Upper lobe of left lung (tissue), 6 donors: ENCODE data around the gene HPS3. TPM values are rescaled to one million over a fixed set of nuclear protein-coding genes. Genes with fewer than 3 reads are reported as not detected.
"Not testable (repeated sequence)": the region's sequence is repeated elsewhere in the genome, so short reads cannot be mapped to it uniquely, and the experiment has no call there.

Experiments
- ATAC-seq, 2 donors: fragments of 200-7000 bp; cut with Tn5 transposase; one replicate each; pipeline ENCODE4 v1.9.1; 2022; ENCODE audit warnings: mild to moderate bottlenecking in 2 of 2, moderate library complexity in 2 of 2; ENCODE audit not compliant: low FRiP score in 2 of 2
- DNase-seq, 2 donors: peaks; one replicate each; pipeline ENCODE4 v3.0.0-alpha.2; 2019 to 2020
- H3K27ac ChIP-seq, 4 donors: fragments of 200-600 bp; sonication (generic); one replicate each; pipeline ENCODE4 v1.5.1; 2016 to 2019
- H3K27me3 ChIP-seq, 4 donors: fragments of 200-600 bp; sonication (generic); one replicate each; pipeline ENCODE4 v1.5.1; 2017 to 2019
- H3K36me3 ChIP-seq, 4 donors: fragments of 200-600 bp; sonication (generic); one replicate each; pipeline ENCODE4 v1.5.1; 2016 to 2019
- H3K4me1 ChIP-seq, 4 donors: fragments of 200-600 bp; sonication (generic); one replicate each; pipeline ENCODE4 v1.5.1; 2018 to 2019
- H3K4me3 ChIP-seq, 4 donors: fragments of 200-600 bp; sonication (generic); one replicate each; pipeline ENCODE4 v1.5.1; 2017 to 2019; ENCODE audit warnings: mild to moderate bottlenecking in 2 of 4, moderate library complexity in 1 of 4
- H3K9me3 ChIP-seq, 4 donors: fragments of 200-600 bp; sonication (generic); one replicate each; pipeline ENCODE4 v1.5.1; 2018 to 2019
- EP300 ChIP-seq, 4 donors: sonication (generic); formaldehyde crosslinking; IDR thresholded peaks; one replicate each; pipeline ENCODE4 v1.5.1; 2017; ENCODE audit warnings: antibody characterized with exemption in 4 of 4, control low read depth in 2 of 4
- POLR2A ChIP-seq, 4 donors: fragments of 450-650 bp; IDR thresholded peaks; one replicate each; pipeline ENCODE4 v1.5.1; 2016 to 2017; ENCODE audit warnings: antibody characterized with exemption in 4 of 4, mild to moderate bottlenecking in 2 of 4
- POLR2AphosphoS5 ChIP-seq, 2 donors: sonication (generic); formaldehyde crosslinking; IDR thresholded peaks; one replicate each; pipeline ENCODE4 v1.5.1; 2017; ENCODE audit warnings: antibody characterized with exemption in 2 of 2
- WGBS, 2 donors: methylation state at CpG; one replicate each; pipeline ENCODE4 v1.1.5; 2017 to 2018; 5-methylcytosine and 5-hydroxymethylcytosine counted together
- total RNA-seq, 6 donors: library from RNA; depleted of rRNA in 4 of 6; stranded (reverse); fragments of >200 nt in 4 of 6; gene quantifications; one replicate each; pipeline versions ENCODE4 v1.1.0 to v1.2.1, GENCODE V29; 2016 to 2021
- TF ChIP-seq, protein P1 (sequence below), 6 experiments: fragments of 450-650 bp in 4 of 6; fragments of 200-600 bp in 2 of 6; sonication (generic) in 2 of 6; IDR thresholded peaks; one replicate each; pipeline ENCODE4 v1.5.1; 2016 to 2019; ENCODE audit warnings: antibody characterized with exemption in 6 of 6
- donor health status: DM: no; HTN: no; CAD: no; lungs with moderate emphysema.
- donor health status: DM: no; HTN: yes; CAD: no; lungs with severe emphysema.

Gene HPS3
- total RNA-seq, 6 donors from 2014 or later, result 13.4 to 29.8 (median 17.8) TPM

DNA sequence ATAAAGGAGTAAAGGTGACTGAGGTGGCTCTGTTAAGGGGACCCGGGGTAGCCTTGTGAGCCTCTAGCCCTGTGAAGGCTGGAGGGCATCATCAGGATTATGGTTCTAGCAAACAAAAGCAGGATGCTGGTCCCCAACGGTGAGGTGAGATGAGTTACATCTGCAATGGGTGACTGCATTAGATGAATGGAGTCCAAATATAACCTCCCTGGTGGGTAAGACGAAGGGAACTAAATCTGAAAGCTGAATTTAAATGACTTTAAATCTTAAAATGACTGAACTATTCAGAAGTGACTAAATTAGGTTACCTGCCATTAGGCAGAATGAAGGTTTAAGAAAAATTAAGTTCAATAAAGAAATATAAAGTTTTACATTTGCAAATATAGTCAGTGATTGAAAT, 38.5 kb upstream of the HPS3 start:
- WGBS, 2 donors, result 78 to 85% methylated on average over 3 of the region's 3 CpGs
- Histone ChIP-seq H3K9me3 (no peaks in the 10 kb centered on the region), H3K27ac (no peak overlapping the region), H3K4me1 (peaks cover 0 to 8% (median 0%) of the 10 kb centered on the region in 4 donors), H3K4me3 (no peak overlapping the region), H3K27me3 (no peaks in the 10 kb centered on the region), H3K36me3 (no peaks in the 10 kb centered on the region)
- DNase-seq (no peak), ATAC-seq (no peak)
- TF ChIP-seq, protein P1, sequence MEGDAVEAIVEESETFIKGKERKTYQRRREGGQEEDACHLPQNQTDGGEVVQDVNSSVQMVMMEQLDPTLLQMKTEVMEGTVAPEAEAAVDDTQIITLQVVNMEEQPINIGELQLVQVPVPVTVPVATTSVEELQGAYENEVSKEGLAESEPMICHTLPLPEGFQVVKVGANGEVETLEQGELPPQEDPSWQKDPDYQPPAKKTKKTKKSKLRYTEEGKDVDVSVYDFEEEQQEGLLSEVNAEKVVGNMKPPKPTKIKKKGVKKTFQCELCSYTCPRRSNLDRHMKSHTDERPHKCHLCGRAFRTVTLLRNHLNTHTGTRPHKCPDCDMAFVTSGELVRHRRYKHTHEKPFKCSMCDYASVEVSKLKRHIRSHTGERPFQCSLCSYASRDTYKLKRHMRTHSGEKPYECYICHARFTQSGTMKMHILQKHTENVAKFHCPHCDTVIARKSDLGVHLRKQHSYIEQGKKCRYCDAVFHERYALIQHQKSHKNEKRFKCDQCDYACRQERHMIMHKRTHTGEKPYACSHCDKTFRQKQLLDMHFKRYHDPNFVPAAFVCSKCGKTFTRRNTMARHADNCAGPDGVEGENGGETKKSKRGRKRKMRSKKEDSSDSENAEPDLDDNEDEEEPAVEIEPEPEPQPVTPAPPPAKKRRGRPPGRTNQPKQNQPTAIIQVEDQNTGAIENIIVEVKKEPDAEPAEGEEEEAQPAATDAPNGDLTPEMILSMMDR (IDR thresholded peaks at IDR 0.05), result no peak
- no peak for TF ChIP-seq POLR2A (IDR thresholded peaks at IDR 0.05)
- no peak for TF ChIP-seq POLR2AphosphoS5 (IDR thresholded peaks at IDR 0.05)
- TF ChIP-seq EP300 (IDR thresholded peaks at IDR 0.05), result no peak

DNA sequence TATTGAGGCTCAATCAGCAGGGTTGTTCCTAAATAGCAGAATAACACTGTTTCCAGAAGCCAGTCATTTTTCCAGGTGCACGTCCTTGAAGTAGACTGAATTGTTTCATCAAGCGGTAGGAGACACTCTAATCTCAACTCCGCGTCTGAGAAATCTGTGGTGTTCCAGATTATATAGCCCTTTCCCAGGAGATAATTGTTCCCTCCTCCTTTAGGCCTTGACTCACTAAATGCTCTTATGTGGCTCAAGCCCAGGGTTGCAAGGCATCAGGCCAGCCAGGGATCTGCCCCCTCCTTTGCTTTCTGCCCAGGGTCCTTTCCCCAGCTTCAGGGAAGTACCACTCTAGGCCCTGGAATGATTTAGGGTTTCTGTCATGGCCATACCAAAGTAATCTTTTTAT, 37.5 kb upstream of the HPS3 start:
- no peak for ATAC-seq
- no peaks in the 10 kb centered on the region for H3K9me3 ChIP-seq
- H3K4me1 ChIP-seq, result peaks cover 0 to 2% (median 0%) of the 10 kb centered on the region in 4 donors
- H3K27ac ChIP-seq, result no peak overlapping the region
- TF ChIP-seq EP300 (IDR thresholded peaks at IDR 0.05) (no peak), POLR2A (IDR thresholded peaks at IDR 0.05) (no peak)
- TF ChIP-seq, protein P1 (IDR thresholded peaks at IDR 0.05), result no peak
- WGBS, 2 donors, result 85 to 95% methylated on average over 4 of the region's 4 CpGs
- no peaks in the 10 kb centered on the region for H3K36me3 ChIP-seq
- no peak for DNase-seq
- no peaks in the 10 kb centered on the region for H3K27me3 ChIP-seq
- H3K4me3 ChIP-seq, result no peak overlapping the region

DNA sequence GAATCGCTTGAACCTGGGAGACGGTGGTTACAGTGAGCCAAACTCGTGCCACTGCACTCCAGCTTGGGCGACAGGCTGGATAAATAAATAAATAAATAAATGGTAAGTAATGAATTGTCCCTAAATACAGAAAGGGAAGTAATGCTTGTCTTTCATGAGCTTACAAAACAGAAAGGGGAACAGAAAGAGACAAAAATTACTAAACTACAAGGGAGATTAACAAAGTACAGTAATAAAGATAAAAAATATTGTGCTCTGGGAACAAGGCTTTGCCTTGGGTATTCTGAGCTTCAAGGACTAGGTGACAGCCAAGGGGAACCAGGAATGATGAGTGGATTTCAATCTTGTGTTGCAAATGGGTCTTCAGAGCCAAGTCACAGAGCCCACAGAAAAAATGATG, 34.0 kb upstream of the HPS3 start:
- DNase-seq (no peak), ATAC-seq (peak in 1 of 2 donors; percentile 55)
- no peaks in the 10 kb centered on the region for H3K27me3 ChIP-seq
- no peak overlapping the region for H3K27ac ChIP-seq
- no peaks in the 10 kb centered on the region for H3K4me1 ChIP-seq
- no peaks in the 10 kb centered on the region for H3K36me3 ChIP-seq
- no peak overlapping the region for H3K4me3 ChIP-seq
- no peak for TF ChIP-seq POLR2A (IDR thresholded peaks at IDR 0.05)
- H3K9me3 ChIP-seq, result no peaks in the 10 kb centered on the region
- WGBS, 2 donors, result 84 to 90% methylated on average over 4 of the region's 4 CpGs

DNA sequence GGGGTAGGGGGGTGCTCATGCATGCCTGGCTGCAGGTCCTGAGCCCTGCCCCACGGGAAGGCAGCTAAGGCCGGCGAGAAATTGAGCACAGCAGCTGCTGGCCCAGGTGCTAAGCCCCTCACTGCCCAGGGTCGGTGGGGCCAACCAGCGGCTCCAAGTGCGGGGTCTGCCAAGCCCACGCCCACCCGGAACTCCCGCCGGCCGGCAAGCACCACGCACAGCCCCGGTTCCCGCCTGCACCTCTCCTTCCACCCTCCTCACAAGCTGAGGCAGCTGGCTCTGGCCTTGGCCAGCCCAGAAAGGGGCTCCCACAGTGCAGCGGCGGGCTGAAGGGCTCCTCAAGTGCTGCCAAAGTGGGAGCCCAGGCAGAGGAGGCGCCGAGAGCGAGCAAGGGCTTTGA, 31.5 kb upstream of the HPS3 start:
- peak in 1 of 2 donors; percentile 70 for DNase-seq
- not testable (repeated sequence) for H3K36me3 ChIP-seq, H3K27ac ChIP-seq, H3K4me1 ChIP-seq, H3K27me3 ChIP-seq, H3K9me3 ChIP-seq, H3K4me3 ChIP-seq, ATAC-seq
- WGBS, 2 donors, result 95 to 96% methylated on average over 19 of the region's 19 CpGs

DNA sequence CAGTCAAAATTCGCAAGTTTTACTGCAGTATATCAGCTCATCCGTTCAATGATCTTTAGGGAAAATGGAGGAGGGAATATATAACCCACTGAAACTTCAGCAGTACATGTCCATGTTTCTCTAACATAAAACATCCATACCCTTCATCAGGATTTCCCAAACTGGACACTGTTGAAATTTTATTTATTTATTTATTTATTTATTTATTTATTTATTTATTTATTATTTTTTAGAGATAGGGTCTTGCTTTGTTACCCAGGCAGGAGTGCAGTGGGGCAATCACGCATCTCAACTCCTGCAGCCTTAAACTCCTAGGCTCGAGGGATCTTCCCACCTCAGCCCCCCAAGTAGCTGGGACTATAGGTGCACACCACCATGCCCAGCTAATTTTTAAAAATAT, 28.3 kb upstream of the HPS3 start:
- TF ChIP-seq, protein P1 (IDR thresholded peaks at IDR 0.05), result no peak
- TF ChIP-seq POLR2A (IDR thresholded peaks at IDR 0.05), result no peak
- no peak for TF ChIP-seq EP300 (IDR thresholded peaks at IDR 0.05)
- no peak for TF ChIP-seq POLR2AphosphoS5 (IDR thresholded peaks at IDR 0.05)
- H3K4me1 ChIP-seq, result no peaks in the 10 kb centered on the region
- ATAC-seq, result no peak
- no peak overlapping the region for H3K27ac ChIP-seq
- 92 to 94% methylated on average over 4 of the region's 4 CpGs for WGBS, 2 donors
- no peaks in the 10 kb centered on the region for H3K9me3 ChIP-seq
- no peaks in the 10 kb centered on the region for H3K36me3 ChIP-seq
- H3K27me3 ChIP-seq, result no peaks in the 10 kb centered on the region
- no peak overlapping the region for H3K4me3 ChIP-seq
- DNase-seq, result no peak

DNA sequence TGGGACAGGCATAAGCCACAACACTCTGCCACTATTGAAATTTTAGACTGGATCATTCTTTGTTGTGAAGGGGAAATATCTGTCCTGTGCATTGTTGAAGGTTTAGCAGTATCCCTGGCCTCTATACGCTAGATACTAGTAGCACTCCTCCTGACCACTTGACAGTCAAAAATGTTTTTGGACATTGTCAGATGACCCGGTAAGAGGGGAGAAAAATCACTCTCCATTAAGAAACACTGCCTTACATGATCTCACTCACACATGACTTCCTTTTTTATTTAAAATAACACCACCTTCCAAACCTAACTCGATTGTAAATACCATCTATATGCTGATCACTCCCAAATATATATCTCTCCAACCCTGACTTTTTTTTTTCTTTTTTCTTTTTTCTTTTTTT, 27.8 kb upstream of the HPS3 start:
- 72 to 82% methylated on average over 3 of the region's 3 CpGs for WGBS, 2 donors
- DNase-seq (no peak), ATAC-seq (no peak)
- no peak overlapping the region for H3K4me3 ChIP-seq
- H3K4me1 ChIP-seq, result no peaks in the 10 kb centered on the region
- TF ChIP-seq EP300 (IDR thresholded peaks at IDR 0.05) (no peak), POLR2AphosphoS5 (IDR thresholded peaks at IDR 0.05) (no peak)
- no peaks in the 10 kb centered on the region for H3K9me3 ChIP-seq
- H3K36me3 ChIP-seq, result no peaks in the 10 kb centered on the region
- H3K27ac ChIP-seq, result no peak overlapping the region
- no peaks in the 10 kb centered on the region for H3K27me3 ChIP-seq
